Breast epithelium (tissue), 4 donors: ENCODE measurements around the gene MS4A13. TPM values are rescaled to one million over a fixed set of nuclear protein-coding genes. Genes with fewer than 3 reads are reported as not detected.

Experiments used
- DNase-seq, 2 donors: peaks; one replicate each; pipeline ENCODE4 v3.0.0-alpha.2; 2019; ENCODE audit warnings: low spot score in 2 of 2
- H3K27ac ChIP-seq, 2 donors: fragments of 200-600 bp; sonication (generic) in 1 of 2; one replicate each; pipeline ENCODE4 v1.5.1; 2016 to 2019; ENCODE audit warnings: mild to moderate bottlenecking in 1 of 2
- H3K27me3 ChIP-seq, 2 donors: fragments of 200-600 bp; sonication (generic) in 1 of 2; one replicate each; pipeline versions ENCODE4 v1.5.1 to v1.6.0; 2017 to 2019; ENCODE audit warnings: control low read depth in 1 of 2, mild to moderate bottlenecking in 1 of 2
- H3K36me3 ChIP-seq: fragments of 200-600 bp; one replicate; pipeline ENCODE4 v1.5.1; 2019
- H3K4me1 ChIP-seq, 2 donors: fragments of 200-600 bp; sonication (generic); one replicate each; pipeline ENCODE4 v1.5.1; 2016 to 2019; ENCODE audit warnings: control low read depth in 1 of 2
- H3K4me3 ChIP-seq, 3 donors: fragments of 200-600 bp; sonication (generic); 1 replicate in 2 of 3; 2 replicates in 1 of 3; pipeline ENCODE4 v1.5.1; 2016 to 2019; ENCODE audit warnings: mild to moderate bottlenecking in 3 of 3, moderate library complexity in 2 of 3
- H3K9me3 ChIP-seq, 2 donors: fragments of 200-600 bp; sonication (generic) in 1 of 2; one replicate each; pipeline ENCODE4 v1.5.1; 2016 to 2019; ENCODE audit warnings: control low read depth in 1 of 2
- CTCF ChIP-seq, 3 donors: fragments of 450-650 bp; IDR thresholded peaks; one replicate each; pipeline ENCODE4 v1.5.1; 2016 to 2017; ENCODE audit warnings: antibody characterized with exemption in 3 of 3, mild to moderate bottlenecking in 3 of 3, moderate library complexity in 3 of 3
- POLR2A ChIP-seq: fragments of 450-650 bp; IDR thresholded peaks from one replicate; pipeline ENCODE4 v1.6.1; 2016; ENCODE audit warnings: antibody characterized with exemption, mild to moderate bottlenecking, moderate library complexity
- POLR2AphosphoS5 ChIP-seq, 3 donors: sonication (generic); formaldehyde crosslinking; IDR thresholded peaks; one replicate each; pipeline ENCODE4 v1.6.1; 2017; ENCODE audit warnings: antibody characterized with exemption in 3 of 3
- intact Hi-C: fragments of 100-400 bp; cut with DNase I; formaldehyde crosslinking; loops from one replicate; pipeline ENCODE4 v1.15.1; 2023; ENCODE audit warnings: low total_unique reads
- total RNA-seq, 3 donors: library from RNA; depleted of rRNA; stranded (reverse); fragments of >200 nt; gene quantifications; one replicate each; pipeline ENCODE4 v1.1.0, GENCODE V29; 2016

MS4A13 gene
- total RNA-seq, 3 donors from 2014 or later = not detected

GRCh38 chr11:60589611-60590010 is 74.4 kb downstream of the MS4A13 start:
- Histone ChIP-seq H3K4me1 (no peaks in the 10 kb centered on the region), H3K9me3 (peaks cover 0 to 8% of the 10 kb centered on the region in 2 donors), H3K4me3 (no peak overlapping the region), H3K36me3 (no peaks in the 10 kb centered on the region), H3K27ac (no peak overlapping the region), H3K27me3 (no peaks in the 10 kb centered on the region)
- no peak for DNase-seq
- TF ChIP-seq CTCF (IDR thresholded peaks at IDR 0.05) (no peak), POLR2AphosphoS5 (IDR thresholded peaks at IDR 0.05) (no peak), POLR2A (no peak)
- intact Hi-C loops = no loop called here

Other genes with a start within 250 kb of the MS4A13 start
- 100 to 1,000 TPM in 1 of 3 donors, 10 to 100 TPM in 1, 1 to 10 TPM in 1; 9.8 to 174 (median 24.6) TPM for gene MS4A4A, start 234.7 kb upstream of the MS4A13 start, total RNA-seq
- gene MS4A6E, start 188.1 kb upstream of the MS4A13 start, total RNA-seq = 1 to 10 TPM in 1 of 3 donors, not detected in 2; 2.1 TPM
- gene MS4A7, start 136.9 kb upstream of the MS4A13 start, total RNA-seq = 100 to 1,000 TPM in 1 of 3 donors, 10 to 100 TPM in 2; 39.0 to 105 (median 45.4) TPM
- 1 to 10 TPM; 2.3 to 6.7 (median 2.5) TPM for gene MS4A14, start 118.9 kb upstream of the MS4A13 start, total RNA-seq
- not detected for gene MS4A5, start 85.8 kb upstream of the MS4A13 start, total RNA-seq
- gene MS4A1, start 59.5 kb upstream of the MS4A13 start, total RNA-seq = 1 to 10 TPM in 2 of 3 donors, not detected in 1; 1.5 to 1.6 TPM
- 1 to 10 TPM in 1 of 3 donors, not detected in 2; 3.9 TPM for gene MS4A12, start 22.6 kb upstream of the MS4A13 start, total RNA-seq
- gene MS4A8, start 184.2 kb downstream of the MS4A13 start, total RNA-seq = under 1 TPM in 1 of 3 donors, not detected in 2; 0.66 TPM
- gene MS4A18, start 209.3 kb downstream of the MS4A13 start, total RNA-seq = not detected
- gene MS4A15, start 241.5 kb downstream of the MS4A13 start, total RNA-seq = not detected